Upper lobe of left lung (tissue), 6 donors: Measurements from ENCODE around the gene DDX39A. TPM values are rescaled to one million over a fixed set of nuclear protein-coding genes. Genes with fewer than 3 reads are reported as not detected.

ENCODE experiments used
- ATAC-seq, 2 donors: fragments of 200-7000 bp; cut with Tn5 transposase; one replicate each; pipeline ENCODE4 v1.9.1; 2022; ENCODE audit warnings: mild to moderate bottlenecking in 2 of 2, moderate library complexity in 2 of 2; ENCODE audit not compliant: low FRiP score in 2 of 2
- DNase-seq, 2 donors: peaks; one replicate each; pipeline ENCODE4 v3.0.0-alpha.2; 2019 to 2020
- H3K27ac ChIP-seq, 4 donors: fragments of 200-600 bp; sonication (generic); one replicate each; pipeline ENCODE4 v1.5.1; 2016 to 2019
- H3K27me3 ChIP-seq, 4 donors: fragments of 200-600 bp; sonication (generic); one replicate each; pipeline ENCODE4 v1.5.1; 2017 to 2019
- H3K36me3 ChIP-seq, 4 donors: fragments of 200-600 bp; sonication (generic); one replicate each; pipeline ENCODE4 v1.5.1; 2016 to 2019
- H3K4me1 ChIP-seq, 4 donors: fragments of 200-600 bp; sonication (generic); one replicate each; pipeline ENCODE4 v1.5.1; 2018 to 2019
- H3K4me3 ChIP-seq, 4 donors: fragments of 200-600 bp; sonication (generic); one replicate each; pipeline ENCODE4 v1.5.1; 2017 to 2019; ENCODE audit warnings: mild to moderate bottlenecking in 2 of 4, moderate library complexity in 1 of 4
- H3K9me3 ChIP-seq, 4 donors: fragments of 200-600 bp; sonication (generic); one replicate each; pipeline ENCODE4 v1.5.1; 2018 to 2019
- EP300 ChIP-seq, 4 donors: sonication (generic); formaldehyde crosslinking; IDR thresholded peaks; one replicate each; pipeline ENCODE4 v1.5.1; 2017; ENCODE audit warnings: antibody characterized with exemption in 4 of 4, control low read depth in 2 of 4
- POLR2A ChIP-seq, 4 donors: fragments of 450-650 bp; IDR thresholded peaks; one replicate each; pipeline ENCODE4 v1.5.1; 2016 to 2017; ENCODE audit warnings: antibody characterized with exemption in 4 of 4, mild to moderate bottlenecking in 2 of 4
- POLR2AphosphoS5 ChIP-seq, 2 donors: sonication (generic); formaldehyde crosslinking; IDR thresholded peaks; one replicate each; pipeline ENCODE4 v1.5.1; 2017; ENCODE audit warnings: antibody characterized with exemption in 2 of 2
- WGBS, 2 donors: methylation state at CpG; one replicate each; pipeline ENCODE4 v1.1.5; 2017 to 2018; 5-methylcytosine and 5-hydroxymethylcytosine counted together
- total RNA-seq, 6 donors: library from RNA; depleted of rRNA in 4 of 6; stranded (reverse); fragments of >200 nt in 4 of 6; gene quantifications; one replicate each; pipeline versions ENCODE4 v1.1.0 to v1.2.1, GENCODE V29; 2016 to 2021
- TF ChIP-seq, protein P1 (sequence below), 6 experiments: fragments of 450-650 bp in 4 of 6; fragments of 200-600 bp in 2 of 6; sonication (generic) in 2 of 6; IDR thresholded peaks; one replicate each; pipeline ENCODE4 v1.5.1; 2016 to 2019; ENCODE audit warnings: antibody characterized with exemption in 6 of 6
- donor health status: DM: no; HTN: no; CAD: no; lungs with moderate emphysema.
- donor health status: DM: no; HTN: yes; CAD: no; lungs with severe emphysema.

DDX39A gene
- total RNA-seq, 6 donors from 2014 or later, result 47.6 to 189 (median 86.0) TPM

DNA sequence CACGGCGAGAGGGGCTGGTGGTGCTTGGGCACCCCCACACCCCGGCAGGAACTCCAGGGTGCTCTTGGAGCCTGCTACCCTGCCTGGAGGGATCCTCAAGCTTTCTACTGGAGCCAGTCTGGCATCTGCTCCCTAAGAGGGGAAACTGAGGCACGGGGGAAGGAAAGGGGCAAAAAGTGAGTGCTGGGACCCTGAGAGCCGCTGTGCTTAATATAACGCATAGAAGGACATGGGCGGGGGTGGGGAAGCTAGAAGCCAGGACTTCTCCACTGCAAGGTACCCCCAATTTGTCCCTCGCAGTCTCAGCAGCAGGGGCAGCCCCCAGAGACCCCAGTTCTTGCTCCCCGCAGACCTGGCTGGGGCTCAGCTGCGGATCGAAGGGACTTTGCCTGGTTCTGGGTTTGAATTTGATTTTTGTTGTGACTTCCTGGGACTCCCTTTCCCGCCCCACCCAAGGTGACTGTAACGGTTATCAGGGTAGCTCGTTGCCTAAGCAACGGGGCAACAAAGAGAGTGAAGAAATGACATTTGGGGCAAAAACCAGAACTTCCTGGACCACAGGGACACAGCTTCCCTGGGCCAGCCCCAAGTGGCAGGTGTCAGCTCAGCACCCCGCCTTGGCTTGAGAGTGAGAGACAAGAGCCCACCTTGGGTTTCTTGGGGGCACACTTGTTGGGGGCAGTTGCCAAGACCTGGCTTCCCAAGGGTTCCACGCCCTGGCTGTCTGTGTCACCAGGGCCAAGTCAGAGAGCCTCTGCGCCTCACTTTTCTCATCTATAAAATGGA lies 37.3 kb downstream of the DDX39A start:
- 12 to 23% methylated on average over 5 to 18 of the region's 18 CpGs for WGBS, 2 donors
- Histone ChIP-seq H3K27ac (peak overlapping the region; percentile 92 to 95 (median 93)), H3K27me3 (no peaks in the 10 kb centered on the region), H3K9me3 (no peaks in the 10 kb centered on the region), H3K36me3 (peaks cover 0 to under 1% (median under 1%) of the 10 kb centered on the region in 4 donors), H3K4me1 (peaks cover 52 to 74% (median 62%) of the 10 kb centered on the region in 4 donors), H3K4me3 (peak overlapping the region; percentile 66 to 86 (median 79))
- peak in 1 of 2 donors; percentile 77 for DNase-seq
- peak; percentile 69 to 70 for ATAC-seq
- TF ChIP-seq POLR2A (IDR thresholded peaks at IDR 0.05) (peak in 1 of 4 donors; percentile 33), EP300 (IDR thresholded peaks at IDR 0.05) (no peak), POLR2AphosphoS5 (IDR thresholded peaks at IDR 0.05) (peak; percentile 36 to 68)
- TF ChIP-seq, protein P1, sequence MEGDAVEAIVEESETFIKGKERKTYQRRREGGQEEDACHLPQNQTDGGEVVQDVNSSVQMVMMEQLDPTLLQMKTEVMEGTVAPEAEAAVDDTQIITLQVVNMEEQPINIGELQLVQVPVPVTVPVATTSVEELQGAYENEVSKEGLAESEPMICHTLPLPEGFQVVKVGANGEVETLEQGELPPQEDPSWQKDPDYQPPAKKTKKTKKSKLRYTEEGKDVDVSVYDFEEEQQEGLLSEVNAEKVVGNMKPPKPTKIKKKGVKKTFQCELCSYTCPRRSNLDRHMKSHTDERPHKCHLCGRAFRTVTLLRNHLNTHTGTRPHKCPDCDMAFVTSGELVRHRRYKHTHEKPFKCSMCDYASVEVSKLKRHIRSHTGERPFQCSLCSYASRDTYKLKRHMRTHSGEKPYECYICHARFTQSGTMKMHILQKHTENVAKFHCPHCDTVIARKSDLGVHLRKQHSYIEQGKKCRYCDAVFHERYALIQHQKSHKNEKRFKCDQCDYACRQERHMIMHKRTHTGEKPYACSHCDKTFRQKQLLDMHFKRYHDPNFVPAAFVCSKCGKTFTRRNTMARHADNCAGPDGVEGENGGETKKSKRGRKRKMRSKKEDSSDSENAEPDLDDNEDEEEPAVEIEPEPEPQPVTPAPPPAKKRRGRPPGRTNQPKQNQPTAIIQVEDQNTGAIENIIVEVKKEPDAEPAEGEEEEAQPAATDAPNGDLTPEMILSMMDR (IDR thresholded peaks at IDR 0.05), result peak in 1 of 6 experiments; percentile 9

DNA sequence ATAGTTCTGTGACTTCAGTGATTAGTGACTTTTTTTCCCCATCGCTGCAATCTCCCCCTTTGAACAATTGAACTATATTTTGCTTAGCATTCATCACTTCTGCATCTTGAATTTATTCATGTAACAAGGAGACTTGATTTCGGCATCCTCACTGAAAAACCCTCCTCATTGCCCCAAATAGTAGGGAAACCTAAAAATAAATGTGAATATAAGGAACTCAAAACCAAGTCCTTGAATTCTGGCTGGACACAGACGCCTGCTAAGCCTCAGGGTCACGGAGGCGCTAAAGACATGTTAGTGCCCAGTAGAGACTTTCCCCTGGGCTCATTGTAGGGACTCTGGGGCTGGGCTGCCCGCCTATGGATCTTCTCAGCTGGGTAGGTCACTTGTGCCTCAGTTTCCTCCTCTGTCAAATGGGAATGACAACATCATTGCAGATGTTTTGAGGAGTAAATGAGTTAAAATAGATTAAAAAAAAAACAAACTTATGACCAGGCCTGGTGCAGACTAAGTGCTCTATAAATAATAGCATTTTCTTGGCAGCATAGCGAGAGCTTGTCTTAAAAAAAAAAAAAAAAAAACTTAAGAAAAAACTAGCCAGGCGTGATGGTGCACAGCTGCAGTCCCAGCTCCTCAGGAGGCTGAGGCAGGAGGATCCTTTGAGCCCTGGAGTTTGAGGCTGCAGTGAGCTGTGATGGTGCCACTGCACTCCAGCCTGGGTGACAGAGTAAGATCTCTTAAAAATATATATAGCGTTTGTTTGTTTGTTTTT lies 39.7 kb downstream of the DDX39A start:
- no peaks in the 10 kb centered on the region for H3K9me3 ChIP-seq
- DNase-seq, result no peak
- no peaks in the 10 kb centered on the region for H3K27me3 ChIP-seq
- H3K27ac ChIP-seq, result peak overlapping the region; percentile 92 to 95 (median 93)
- H3K4me1 ChIP-seq, result peaks cover 62 to 82% (median 66%) of the 10 kb centered on the region in 4 donors
- H3K4me3 ChIP-seq, result no peak overlapping the region
- no peak for ATAC-seq
- 46 to 61% methylated on average over 9 of the region's 9 CpGs for WGBS, 2 donors
- no peaks in the 10 kb centered on the region for H3K36me3 ChIP-seq
- TF ChIP-seq EP300 (IDR thresholded peaks at IDR 0.05) (no peak), POLR2AphosphoS5 (IDR thresholded peaks at IDR 0.05) (no peak), POLR2A (IDR thresholded peaks at IDR 0.05) (no peak)
- TF ChIP-seq, protein P1 (IDR thresholded peaks at IDR 0.05), result no peak

DNA sequence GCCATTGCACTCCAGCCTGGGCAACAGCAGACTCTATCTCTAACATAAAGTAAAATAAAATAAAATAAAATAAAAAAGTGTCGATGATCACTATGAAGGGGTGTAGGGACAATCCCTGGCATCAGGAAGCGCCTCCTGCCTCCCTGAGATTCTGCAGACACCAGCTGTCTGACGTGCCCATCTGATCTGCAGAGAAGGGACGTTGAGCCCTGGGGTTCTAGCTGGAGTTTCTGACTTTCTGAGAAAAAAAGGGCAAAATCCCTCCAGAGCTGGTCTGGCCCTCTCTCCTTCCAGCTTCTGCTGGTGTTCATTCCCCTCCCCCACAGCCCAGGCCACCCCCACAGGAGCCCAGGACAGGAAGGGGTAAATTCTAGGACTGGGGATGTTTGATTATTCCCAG lies 40.3 kb downstream of the DDX39A start:
- Histone ChIP-seq H3K4me3 (no peak overlapping the region), H3K9me3 (no peaks in the 10 kb centered on the region), H3K27me3 (no peaks in the 10 kb centered on the region), H3K27ac (peak overlapping the region in 3 of 4 donors; percentile 48 to 92 (median 49)), H3K4me1 (peaks cover 59 to 82% (median 64%) of the 10 kb centered on the region in 4 donors), H3K36me3 (no peaks in the 10 kb centered on the region)
- no peak for DNase-seq
- TF ChIP-seq POLR2A (IDR thresholded peaks at IDR 0.05) (no peak), EP300 (IDR thresholded peaks at IDR 0.05) (no peak), POLR2AphosphoS5 (IDR thresholded peaks at IDR 0.05) (no peak)
- TF ChIP-seq, protein P1 (IDR thresholded peaks at IDR 0.05), result no peak
- no peak for ATAC-seq
- WGBS, 2 donors, result 64 to 71% methylated on average over 4 of the region's 4 CpGs

DNA sequence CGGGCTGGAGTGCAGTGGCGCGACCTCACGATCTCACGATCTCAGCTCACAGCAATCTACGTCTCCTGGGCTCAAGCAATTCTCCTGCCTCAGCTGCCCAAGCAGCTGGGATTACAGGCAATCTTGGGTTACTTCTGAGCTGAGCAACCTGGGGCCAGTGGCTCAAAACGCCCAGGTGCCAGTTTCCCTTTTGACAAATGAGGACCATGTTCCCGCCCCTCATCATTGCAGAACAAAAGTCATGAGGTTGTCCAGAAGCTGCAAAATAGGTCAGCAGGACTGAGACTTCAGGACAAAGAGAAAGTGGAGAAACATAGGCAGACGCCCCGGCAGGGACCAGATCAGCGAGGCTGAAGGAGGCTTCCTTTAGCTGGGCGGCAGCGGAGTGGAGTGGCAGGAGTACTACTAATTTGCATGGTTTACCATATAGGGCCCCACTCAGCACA lies 41.2 kb downstream of the DDX39A start:
- peaks cover 49 to 82% (median 58%) of the 10 kb centered on the region in 4 donors for H3K4me1 ChIP-seq
- H3K9me3 ChIP-seq, result no peaks in the 10 kb centered on the region
- no peak for ATAC-seq
- WGBS, 2 donors, result 53 to 58% methylated on average over 13 of the region's 13 CpGs
- H3K36me3 ChIP-seq, result no peaks in the 10 kb centered on the region
- TF ChIP-seq, protein P1 (IDR thresholded peaks at IDR 0.05), result no peak
- no peak for TF ChIP-seq POLR2A (IDR thresholded peaks at IDR 0.05)
- no peak for TF ChIP-seq EP300 (IDR thresholded peaks at IDR 0.05)
- TF ChIP-seq POLR2AphosphoS5 (IDR thresholded peaks at IDR 0.05), result no peak
- DNase-seq, result no peak
- peak overlapping the region in 2 of 4 donors; percentile 8 to 27 for H3K4me3 ChIP-seq
- no peaks in the 10 kb centered on the region for H3K27me3 ChIP-seq
- H3K27ac ChIP-seq, result peak overlapping the region in 3 of 4 donors; percentile 48 to 64 (median 54)
